Fibroblast of skin of right quadriceps (primary cell): ENCODE measurements around the gene ANOS1.

ENCODE experiments used
- DNase-seq: peaks from one replicate; pipeline ENCODE4 v3.0.0-alpha.2; 2013

ANOS1 gene, protein sequence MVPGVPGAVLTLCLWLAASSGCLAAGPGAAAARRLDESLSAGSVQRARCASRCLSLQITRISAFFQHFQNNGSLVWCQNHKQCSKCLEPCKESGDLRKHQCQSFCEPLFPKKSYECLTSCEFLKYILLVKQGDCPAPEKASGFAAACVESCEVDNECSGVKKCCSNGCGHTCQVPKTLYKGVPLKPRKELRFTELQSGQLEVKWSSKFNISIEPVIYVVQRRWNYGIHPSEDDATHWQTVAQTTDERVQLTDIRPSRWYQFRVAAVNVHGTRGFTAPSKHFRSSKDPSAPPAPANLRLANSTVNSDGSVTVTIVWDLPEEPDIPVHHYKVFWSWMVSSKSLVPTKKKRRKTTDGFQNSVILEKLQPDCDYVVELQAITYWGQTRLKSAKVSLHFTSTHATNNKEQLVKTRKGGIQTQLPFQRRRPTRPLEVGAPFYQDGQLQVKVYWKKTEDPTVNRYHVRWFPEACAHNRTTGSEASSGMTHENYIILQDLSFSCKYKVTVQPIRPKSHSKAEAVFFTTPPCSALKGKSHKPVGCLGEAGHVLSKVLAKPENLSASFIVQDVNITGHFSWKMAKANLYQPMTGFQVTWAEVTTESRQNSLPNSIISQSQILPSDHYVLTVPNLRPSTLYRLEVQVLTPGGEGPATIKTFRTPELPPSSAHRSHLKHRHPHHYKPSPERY

DNA sequence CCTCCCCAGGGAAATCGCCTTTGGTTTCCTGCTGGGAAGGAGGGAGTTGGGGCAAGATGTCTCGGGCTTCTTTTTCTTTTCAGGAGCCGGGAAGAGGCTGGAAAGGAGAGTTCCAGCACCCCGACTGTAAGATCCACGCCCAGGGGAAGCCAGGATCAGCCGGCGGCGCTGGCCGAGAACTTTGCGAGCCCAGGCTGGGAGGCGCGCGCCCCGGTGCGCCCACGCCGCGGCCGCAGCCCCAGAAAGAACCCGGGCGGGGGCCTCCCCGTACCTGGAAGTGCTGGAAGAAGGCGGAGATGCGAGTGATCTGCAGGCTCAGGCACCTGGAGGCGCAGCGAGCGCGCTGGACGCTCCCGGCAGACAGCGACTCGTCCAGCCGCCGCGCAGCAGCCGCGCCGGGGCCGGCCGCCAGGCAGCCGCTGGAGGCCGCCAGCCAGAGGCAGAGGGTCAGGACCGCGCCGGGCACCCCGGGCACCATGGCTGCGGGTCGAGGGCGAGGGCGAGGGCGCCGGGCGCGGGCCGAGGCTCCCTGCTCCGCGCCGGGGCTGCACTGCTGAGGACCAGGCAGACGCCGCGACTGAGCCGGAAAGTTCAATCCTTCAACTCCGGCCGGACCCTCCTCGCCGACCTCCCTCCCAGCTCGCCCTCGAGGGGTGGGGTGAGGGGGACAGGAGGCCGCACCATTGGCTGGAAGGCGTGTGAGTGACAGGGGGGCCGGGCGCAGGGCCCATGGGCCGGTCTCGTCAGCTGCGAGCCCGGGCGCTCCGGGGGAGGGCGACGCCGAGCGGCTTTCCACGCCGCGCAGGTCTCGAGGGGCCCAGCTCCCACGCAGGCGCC is at the start of gene ANOS1:
ANOS1 (minus strand) TSS at position 579 of the 837 bp plus-strand sequence; CDS start at position 478, 101 bp downstream.
- peak; percentile 9 for DNase-seq

DNA sequence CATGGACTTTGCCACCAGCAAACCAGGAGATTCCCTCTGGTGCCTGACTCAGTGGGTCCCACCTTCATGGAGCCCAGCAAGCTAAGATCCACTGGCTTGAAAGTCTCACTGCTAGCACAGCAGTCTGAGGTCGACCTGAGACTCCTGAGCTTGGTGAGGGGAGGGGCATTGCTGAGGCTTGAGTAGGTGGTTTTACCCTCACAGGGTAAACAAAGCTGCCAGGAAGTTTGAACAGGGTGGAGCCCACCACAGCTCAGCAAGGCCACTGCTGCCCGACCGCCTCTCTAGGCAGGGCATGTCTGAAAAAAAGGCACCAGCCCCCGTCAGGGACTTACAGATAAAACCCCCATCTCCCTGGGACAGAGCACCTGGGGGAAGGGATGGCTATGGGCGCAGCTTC is 41.2 kb upstream of the ANOS1 start:
- DNase-seq, result no peak

DNA sequence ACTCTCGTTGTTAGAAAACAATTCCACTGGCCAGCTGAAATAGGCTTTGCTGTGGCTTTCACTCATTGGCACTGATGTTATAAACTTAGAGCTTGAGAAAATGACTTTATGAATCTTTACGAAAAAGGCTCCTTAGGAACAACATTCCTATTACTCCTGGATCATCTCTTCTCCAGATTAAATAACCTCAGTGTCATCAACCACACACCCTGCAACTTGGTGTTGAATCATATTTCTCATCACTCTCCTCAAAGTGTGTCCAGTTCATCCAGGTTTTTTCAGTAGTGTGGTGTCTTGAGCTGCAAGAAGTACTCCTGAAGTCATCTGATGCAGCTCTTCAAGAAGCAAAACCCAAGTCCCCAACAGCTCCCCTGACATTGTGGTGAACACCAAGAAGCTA is 28.1 kb upstream of the ANOS1 start:
- DNase-seq, result peak; percentile 19

DNA sequence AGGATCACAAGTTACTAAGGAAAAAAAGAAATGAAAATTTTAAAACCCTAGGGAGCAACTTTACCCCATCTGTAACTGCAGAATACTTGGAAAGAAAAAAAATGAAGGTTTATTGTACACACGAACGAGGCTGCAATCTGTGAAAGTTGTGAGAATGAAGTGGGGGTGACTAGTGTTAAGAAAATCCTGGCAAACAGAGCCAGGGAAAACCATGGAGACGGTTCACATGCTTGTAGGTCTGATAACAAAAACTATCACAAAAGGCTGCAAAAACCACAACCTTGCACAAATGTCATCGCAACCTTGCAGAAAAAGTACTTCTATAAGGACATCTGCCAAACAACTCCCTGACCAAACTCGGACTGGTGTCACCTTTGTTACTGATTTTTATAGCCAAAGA is 26.8 kb upstream of the ANOS1 start:
- DNase-seq, result peak; percentile 40

DNA sequence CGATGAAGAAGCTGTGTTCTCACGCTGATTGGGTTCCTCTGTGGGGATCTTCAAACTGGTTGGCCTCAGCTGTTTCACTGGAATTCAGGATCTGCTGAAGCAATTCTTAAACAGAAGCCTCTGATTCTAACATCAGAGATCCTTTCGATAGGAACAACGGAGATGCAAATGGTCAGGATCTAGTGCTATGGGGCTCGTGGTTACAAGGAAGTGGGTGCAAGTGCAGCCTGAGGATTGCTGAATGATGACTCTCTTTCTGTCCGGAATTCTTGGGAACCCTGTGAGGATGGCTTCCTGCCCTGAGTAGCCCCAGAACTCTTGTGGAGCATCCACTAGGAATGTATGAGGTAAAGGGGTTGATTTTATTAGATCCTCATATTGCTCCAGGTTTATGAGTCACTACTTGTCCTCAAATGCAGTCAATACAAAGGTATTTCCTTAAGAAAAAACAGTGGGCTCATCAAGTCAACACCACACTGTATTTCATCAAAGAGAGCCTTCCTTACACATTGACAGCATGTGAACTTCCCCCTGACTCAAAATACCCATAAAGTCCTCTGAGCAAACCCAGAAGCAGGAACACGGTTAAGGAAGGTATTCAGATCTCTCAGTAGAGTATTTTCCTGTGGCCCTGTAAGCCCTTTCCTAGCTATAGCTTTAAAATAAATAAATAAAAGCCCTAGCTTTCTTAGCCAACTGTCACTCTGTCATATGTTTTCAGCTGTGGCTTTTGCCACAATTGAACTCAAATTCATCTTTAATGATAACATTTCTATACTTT is 25.9 kb upstream of the ANOS1 start:
- peak; percentile 65 for DNase-seq

DNA sequence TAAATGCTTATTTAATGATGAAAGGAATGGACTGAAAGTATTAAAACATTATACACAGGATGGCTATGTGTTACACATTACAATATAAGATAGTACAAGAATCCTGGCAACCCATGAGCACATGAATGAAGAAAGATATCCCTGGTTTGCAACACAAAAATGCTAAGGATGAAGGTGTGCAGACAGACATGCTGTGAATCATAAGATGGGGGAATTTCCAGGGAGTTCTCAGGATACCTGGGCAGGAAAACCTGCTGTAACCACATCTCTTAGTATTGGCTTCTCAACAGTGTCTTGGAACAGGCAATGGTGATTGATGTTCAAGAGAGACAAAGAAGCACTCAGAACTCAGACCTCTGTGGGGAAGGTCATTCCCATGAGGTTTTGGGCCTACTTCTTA is 23.9 kb upstream of the ANOS1 start:
- DNase-seq, result no peak

DNA sequence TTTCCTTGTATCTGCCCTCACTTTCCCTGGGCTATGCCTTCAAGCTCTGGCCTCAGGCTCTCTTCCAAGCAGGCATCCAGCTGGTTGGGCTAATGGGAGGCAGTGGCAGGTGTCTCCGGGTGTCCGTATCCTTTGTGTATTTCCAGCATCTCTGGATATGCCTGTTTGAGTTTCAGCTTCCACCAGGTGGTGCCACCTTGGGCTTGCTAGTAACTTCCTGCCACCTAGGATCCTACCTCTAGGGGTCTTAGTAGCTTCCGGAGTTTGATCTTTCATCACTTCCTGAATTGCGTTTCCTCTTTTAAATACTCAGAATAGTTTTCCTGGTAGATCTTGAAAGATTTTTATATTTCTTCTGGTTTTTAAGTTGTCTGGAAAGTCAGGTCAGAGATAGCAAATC is 23.2 kb upstream of the ANOS1 start:
- DNase-seq, result no peak

DNA sequence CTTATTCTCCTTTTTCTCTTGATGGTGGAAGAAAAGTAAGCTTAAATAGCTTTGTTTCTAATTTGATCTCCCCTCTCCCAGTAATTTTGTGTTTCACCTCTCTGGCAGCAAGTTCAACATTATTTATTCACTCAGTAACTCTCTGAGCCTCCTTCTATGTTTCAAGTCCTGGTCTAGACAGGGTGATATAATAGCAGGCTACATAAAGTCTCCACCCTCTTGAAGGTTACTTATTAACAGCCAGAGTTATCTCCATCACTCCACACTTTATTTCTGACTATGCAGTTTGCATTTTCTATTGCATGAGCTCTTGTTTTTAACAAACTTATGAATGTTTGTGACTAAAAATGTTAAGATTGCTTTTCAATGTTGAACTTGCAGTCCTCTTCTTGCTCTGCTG is 17.8 kb upstream of the ANOS1 start:
- no peak for DNase-seq

DNA sequence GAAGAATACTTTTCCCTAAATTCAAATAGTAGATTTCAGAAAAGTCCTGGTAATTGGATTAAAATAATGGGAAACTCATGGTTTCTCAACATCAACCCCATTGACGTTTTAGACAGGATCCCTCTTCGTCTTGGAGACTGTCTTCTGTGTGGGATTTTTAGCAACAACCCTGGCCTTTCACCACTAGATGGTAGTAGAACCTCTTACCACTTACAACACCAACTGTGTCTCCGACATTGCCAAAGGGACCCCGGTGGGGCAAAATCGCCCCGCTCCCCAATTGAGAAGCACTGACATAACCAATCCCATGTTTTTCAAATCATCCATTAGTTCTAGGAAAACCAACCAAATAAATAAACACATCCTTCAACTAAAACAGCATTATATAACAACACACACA is 16.9 kb upstream of the ANOS1 start:
- peak; percentile 31 for DNase-seq

DNA sequence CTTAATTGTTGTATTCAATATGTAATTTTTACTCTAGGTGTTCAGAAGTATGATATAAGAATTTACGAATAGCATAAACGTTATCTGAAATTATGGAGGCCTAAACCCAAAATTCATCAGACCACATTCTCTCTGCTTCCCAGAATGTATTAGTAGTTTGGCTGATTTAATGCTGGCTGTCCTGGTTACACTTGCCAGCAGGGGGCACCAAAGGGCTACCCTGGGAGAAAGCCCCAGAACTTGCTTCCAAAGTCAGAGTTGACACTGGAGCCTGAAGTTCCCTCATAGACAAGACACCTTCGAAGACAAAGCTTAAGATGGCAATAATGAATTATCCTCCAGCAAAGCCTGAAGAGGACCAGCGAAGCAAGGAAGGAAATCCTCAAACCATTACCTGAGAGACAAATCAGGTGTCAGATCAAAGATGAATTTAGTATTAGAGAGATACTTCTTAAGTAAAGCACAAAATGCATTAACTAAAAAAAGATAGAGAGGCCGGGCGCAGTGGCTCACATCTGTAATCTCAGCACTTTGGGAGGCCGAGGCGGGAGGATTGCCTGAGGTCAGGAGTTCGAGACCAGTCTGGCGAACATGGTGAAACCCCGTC is 11.3 kb upstream of the ANOS1 start:
- DNase-seq, result peak; percentile 17

DNA sequence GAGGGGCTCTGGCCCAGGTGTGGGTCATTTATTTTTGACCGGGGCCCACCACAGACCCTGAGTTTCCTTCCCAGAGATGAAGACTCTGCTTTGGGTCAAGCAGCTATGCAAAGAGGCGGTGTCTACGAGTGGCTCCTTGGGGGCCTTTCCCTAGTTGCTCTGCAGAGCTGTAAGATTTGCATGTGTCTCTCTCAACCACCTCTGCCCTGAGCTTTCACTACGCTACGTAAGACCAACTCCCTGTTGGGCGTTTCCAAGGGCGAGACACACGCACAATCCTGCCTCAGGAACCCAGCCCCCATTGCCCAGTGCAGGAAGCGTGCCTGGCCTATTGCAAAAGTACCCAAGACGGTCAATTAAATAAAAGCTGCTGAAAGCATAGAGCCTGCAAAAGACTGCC is 10.0 kb upstream of the ANOS1 start:
- DNase-seq, result no peak

DNA sequence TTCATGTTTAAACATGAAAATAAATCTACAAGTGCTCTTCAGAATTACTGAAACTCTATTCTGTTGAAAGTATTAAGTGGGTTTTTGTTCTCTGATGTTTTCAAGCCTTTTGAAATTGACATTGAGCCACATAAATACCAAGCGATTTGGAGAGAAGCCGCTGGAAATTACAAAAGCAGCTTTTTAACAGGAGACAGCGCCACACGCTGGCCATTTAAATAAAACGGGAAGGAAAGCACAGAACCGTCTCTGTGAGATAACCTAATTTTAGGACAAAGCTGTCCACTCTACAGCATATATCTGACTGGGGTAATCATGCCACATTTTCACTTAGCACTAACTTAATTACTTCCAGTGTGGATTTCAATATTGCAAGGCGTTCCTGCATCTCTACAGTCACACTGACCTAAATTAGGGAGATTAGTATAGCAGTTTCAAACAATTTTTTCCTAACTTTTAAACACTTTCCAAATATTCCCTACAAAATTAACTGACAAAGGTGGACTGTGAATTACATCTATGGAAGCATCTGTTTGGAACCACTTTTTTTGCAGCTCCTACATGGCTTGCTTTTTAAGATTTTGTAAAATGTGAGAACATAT is 6.8 kb upstream of the ANOS1 start:
- DNase-seq, result peak; percentile 19

DNA sequence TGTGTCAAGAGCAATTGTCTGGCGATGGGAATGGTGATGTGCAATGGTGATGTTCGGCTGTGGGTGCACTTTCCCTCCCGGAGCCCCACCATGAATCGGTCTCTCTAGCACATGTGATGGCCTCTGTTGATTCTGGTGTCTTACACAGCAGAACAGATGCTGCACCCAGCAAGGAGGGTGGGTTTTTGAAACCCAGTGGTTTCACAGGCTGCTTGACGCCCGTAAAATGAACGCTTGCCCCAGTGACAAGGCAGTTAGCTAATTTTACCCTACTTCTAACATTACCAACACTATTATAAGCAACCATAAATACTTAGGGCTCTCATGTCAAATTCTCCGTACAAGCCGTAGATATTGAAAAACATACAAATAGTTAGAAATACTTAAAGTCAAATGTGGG is 5.9 kb upstream of the ANOS1 start:
- DNase-seq, result no peak

DNA sequence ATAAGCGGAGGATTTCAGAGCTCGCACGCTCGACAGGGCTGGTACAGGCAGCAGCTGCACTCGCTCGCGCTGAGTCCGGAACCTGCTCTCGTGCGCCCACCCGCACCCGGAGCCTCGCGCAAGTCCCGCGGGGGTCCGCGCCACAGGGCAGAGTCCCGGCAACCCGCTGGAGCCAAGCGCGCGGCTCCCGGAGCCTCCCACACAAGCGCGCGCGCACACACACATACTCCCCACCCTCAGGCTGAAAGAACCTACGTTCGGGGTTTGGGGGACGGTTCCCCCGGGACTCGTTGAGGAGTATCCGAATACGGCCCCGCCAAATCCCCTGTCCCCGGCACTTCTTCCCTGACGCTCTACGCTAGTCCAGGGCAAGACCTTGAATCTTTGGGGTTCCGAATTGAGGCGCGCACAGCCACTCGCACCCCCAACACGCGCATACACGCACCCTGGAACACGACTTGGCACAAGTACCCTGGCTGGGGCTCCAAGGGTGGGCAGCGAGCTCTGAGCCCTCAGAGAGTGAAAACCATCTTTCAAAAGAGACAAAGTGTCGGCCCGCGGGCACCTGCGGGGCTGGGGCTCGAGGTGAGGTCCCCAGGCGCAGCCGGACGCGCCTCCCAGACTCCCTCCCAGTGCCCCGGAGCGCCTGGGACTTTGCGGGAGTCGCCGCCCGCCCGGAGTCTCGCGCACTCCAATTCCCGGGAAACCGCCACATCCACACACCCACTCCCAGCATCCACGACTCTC is 952 bp downstream of the ANOS1 start:
- no peak for DNase-seq

DNA sequence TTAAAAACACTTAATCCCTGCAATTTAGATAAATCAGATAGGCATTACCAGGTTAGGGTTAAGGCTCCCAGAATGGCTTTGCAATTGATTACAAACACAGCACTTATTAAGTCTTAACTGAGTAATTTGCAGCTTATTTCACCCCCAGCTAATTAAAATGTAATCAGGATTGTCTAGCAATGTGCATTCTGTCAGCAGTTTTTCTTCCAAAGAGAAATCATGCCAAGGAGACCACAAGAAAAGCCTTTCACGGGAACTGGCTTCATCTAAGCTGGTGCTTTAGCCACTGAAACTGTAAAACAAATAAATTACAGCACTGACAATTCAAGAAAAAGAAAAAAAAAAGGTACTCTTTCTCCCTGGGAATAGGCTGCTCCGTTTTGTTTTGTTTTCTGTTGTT is 2.1 kb downstream of the ANOS1 start:
- DNase-seq, result no peak

DNA sequence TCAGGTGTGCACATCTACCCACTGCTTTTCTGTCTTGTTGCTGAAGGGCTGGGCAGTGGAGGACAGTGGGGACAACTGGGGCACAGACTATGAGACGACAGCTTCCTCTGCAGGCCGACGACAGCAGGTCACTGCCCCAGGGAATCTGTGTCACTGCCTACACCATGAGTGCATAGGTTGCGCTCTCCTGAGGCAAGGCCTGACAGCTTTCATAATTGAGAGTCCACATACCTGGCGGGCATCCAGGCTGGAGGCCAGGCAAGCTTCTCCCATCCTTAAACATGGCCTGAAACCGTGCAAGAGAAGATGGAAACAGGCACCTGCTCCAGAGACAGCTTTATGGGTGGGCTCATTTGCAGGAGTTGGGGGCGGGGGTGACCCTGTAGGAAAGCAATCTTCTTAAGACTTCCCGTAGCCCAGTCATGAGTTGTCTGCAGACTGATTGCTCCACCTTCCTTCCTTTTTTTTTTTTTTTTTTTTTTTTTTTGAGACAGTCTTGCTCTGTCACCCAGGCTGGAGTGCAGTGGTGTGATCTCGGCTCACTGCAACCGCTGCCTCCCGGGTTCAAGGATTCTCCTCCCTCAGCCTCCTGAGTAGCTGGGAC is 2.9 kb downstream of the ANOS1 start:
- no peak for DNase-seq

DNA sequence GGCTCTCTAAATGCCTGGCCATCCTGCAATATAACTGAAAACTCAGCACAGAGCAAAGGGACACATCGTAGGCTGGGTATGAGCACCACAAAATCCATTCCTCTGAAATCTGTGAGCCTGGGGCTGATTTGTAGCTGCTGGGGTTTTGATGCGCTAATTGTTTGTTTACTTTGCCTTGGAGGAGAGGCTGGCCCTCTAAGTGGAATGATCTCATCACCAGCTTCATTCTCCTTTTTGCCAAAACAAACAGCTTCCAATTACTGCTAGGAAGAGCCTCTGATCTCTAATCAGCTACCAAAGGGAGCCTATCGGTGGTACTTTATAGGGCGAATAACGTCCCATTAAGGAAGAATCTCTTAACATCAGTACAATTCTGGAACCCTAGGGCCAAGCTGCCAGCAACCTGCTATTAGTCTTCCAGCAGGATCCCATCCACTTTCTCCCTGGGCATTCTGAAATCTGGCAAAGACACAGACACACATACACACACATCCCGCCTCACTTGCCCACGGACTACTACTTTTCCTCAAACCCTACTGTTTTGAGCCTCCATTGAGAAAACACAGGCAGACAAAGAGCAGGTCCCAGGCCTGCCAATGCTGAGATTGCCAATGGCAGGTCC is 5.8 kb downstream of the ANOS1 start:
- no peak for DNase-seq

DNA sequence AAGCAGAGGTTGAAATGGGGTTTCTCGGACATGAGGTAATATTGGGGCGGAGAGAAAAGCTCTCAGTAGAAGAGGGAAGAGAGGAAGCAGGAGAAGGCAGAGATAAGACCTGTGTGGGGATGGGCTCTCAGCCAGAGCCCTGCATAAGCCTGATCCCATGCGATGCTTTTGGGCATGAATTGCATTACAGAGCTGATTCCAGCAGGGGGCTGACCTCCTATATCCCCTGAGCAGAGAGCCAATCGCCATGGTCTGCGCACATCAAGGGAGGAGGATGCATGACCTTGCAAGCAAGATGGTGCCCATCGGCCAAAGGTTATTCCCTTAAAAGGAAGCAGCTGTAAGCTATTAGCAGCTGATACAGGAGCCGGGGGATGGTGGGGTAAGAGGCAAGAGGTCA is 7.6 kb downstream of the ANOS1 start:
- DNase-seq, result no peak

DNA sequence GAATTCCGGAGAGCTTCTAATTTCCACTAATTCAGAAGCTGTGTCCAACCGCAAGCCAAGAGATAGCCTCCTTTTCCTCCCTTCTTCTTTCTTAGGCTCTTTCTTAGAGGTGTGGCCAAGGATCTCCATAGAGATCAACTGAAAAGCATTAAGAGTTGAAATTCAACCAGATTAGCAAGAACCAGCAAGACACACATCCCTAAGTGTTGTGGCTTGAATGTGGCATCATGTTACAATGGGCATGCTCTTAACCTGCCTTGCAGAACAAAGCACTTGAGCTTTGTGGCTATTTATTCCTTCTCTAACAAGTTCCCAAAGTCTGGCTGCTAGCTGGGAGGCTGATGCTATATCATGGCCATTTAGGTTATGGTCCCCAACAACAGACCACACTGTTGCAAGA is 10.4 kb downstream of the ANOS1 start:
- DNase-seq, result no peak

DNA sequence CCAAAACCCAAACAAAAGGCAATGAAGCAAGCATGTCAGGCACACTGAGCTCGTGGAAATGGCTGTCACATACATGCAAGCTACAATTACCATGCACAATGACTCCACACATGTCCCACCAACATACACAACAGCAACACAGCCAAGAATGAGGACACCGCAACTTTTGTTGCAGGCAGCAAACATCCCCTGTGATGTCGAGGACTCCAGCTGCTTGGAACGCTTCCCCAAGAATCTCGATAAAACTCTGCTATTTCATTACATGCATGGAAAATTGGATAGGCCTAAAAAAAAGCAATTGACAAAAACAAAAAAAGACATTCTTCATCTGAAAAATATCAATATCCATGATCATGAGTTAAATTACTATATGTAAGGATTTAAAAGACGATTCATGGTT is 11.8 kb downstream of the ANOS1 start:
- no peak for DNase-seq
